CD8-positive, alpha-beta memory T cell (primary cell): ENCODE data around the gene ZNF446. TPM values are rescaled to one million over a fixed set of nuclear protein-coding genes. Genes with fewer than 3 reads are reported as not detected.
A peak's percentile ranks its signal among the peaks of the same experiment; 100 is the strongest.
"Not testable (repeated sequence)": the region's sequence is repeated elsewhere in the genome, so short reads cannot be mapped to it uniquely, and the experiment has no call there.

Source experiments
- CTCF ChIA-PET: fragments of 350-600 bp; sonication (Branson Sonifier 250); formaldehyde crosslinking; loops from one replicate; lab custom pipeline; 2021; ENCODE audit warnings: antibody characterized with exemption; lab: Charles Lee
- POLR2A ChIA-PET: fragments of 350-600 bp; sonication (Branson Sonifier 250); formaldehyde crosslinking; loops from one replicate; lab custom pipeline; 2021; ENCODE audit warnings: antibody characterized with exemption; lab: Charles Lee
- DNase-seq, 5 donors: peaks; one replicate each; pipeline versions ENCODE4 v3.0.0 to v3.0.0-alpha.2; 2020 to 2022; ENCODE audit warnings: mixed read lengths in 1 of 5
- H3K27ac ChIP-seq: one replicate; pipeline ENCODE4 v1.7.0; 2013; ENCODE audit warnings: low read depth, mild to moderate bottlenecking, low read length, moderate library complexity
- H3K27me3 ChIP-seq: 2 replicates; pipeline ENCODE4 v1.7.0; 2013; ENCODE audit warnings: low read length, mild to moderate bottlenecking; ENCODE audit not compliant: insufficient read depth, poor library complexity, severe bottlenecking
- H3K36me3 ChIP-seq: 2 replicates; pipeline ENCODE4 v1.7.0; 2013; ENCODE audit warnings: mild to moderate bottlenecking, low read length, moderate library complexity; ENCODE audit not compliant: insufficient read depth
- H3K4me1 ChIP-seq: 2 replicates; pipeline ENCODE4 v1.7.0; 2013; ENCODE audit warnings: mild to moderate bottlenecking, low read length, moderate library complexity; ENCODE audit not compliant: insufficient read depth
- H3K4me3 ChIP-seq: 2 replicates; pipeline ENCODE4 v1.7.0; 2013; ENCODE audit warnings: mild to moderate bottlenecking, low read length
- H3K9me3 ChIP-seq: 2 replicates; pipeline ENCODE4 v1.7.0; 2013; ENCODE audit warnings: mild to moderate bottlenecking, low read length
- H3K27ac Mint-ChIP-seq, 8 donors: one replicate each; pipeline ENCODE4 v1.8.0; 2020 to 2021; ENCODE audit warnings: mixed read lengths in 8 of 8, mild to moderate bottlenecking in 6 of 8, inconsistent platforms in 3 of 8, moderate library complexity in 3 of 8
- H3K27me3 Mint-ChIP-seq, 2 donors: one replicate each; pipeline ENCODE4 v1.8.0; 2020 to 2021; ENCODE audit warnings: mixed read lengths in 2 of 2, mild to moderate bottlenecking in 1 of 2, moderate library complexity in 1 of 2
- H3K36me3 Mint-ChIP-seq, 3 donors: one replicate each; pipeline ENCODE4 v1.8.0; 2020 to 2021; ENCODE audit warnings: mixed read lengths in 3 of 3, inconsistent platforms in 1 of 3, mild to moderate bottlenecking in 1 of 3
- H3K4me1 Mint-ChIP-seq, 3 donors: one replicate each; pipeline ENCODE4 v1.8.0; 2020 to 2021; ENCODE audit warnings: mixed read lengths in 3 of 3, inconsistent platforms in 1 of 3, mild to moderate bottlenecking in 1 of 3
- H3K4me3 Mint-ChIP-seq, 7 donors: one replicate each; pipeline ENCODE4 v1.8.0; 2020 to 2021; ENCODE audit warnings: mixed read lengths in 7 of 7, mild to moderate bottlenecking in 6 of 7, moderate library complexity in 4 of 7, inconsistent platforms in 2 of 7
- H3K9me3 Mint-ChIP-seq, 5 donors: one replicate each; pipeline ENCODE4 v1.8.0; 2020 to 2022; ENCODE audit warnings: mixed read lengths in 5 of 5, mild to moderate bottlenecking in 3 of 5, moderate library complexity in 2 of 5, inconsistent platforms in 1 of 5
- polyA plus RNA-seq: library from polyadenylated mRNA; unstranded; fragments of 300-500 nt; fragmentation: Illumina TruSeq; gene quantifications from one replicate; pipeline ENCODE4 v1.2.3, GENCODE V29; 2021
- total RNA-seq, 2 experiments: library from RNA; stranded (reverse); gene quantifications; one replicate each; pipeline ENCODE4 v1.2.3, GENCODE V29; 2021

ZNF446 gene
- total and polyA plus RNA-seq, 3 experiments from 2014 or later: 3.8 to 7.2 (median 5.9) TPM

DNA sequence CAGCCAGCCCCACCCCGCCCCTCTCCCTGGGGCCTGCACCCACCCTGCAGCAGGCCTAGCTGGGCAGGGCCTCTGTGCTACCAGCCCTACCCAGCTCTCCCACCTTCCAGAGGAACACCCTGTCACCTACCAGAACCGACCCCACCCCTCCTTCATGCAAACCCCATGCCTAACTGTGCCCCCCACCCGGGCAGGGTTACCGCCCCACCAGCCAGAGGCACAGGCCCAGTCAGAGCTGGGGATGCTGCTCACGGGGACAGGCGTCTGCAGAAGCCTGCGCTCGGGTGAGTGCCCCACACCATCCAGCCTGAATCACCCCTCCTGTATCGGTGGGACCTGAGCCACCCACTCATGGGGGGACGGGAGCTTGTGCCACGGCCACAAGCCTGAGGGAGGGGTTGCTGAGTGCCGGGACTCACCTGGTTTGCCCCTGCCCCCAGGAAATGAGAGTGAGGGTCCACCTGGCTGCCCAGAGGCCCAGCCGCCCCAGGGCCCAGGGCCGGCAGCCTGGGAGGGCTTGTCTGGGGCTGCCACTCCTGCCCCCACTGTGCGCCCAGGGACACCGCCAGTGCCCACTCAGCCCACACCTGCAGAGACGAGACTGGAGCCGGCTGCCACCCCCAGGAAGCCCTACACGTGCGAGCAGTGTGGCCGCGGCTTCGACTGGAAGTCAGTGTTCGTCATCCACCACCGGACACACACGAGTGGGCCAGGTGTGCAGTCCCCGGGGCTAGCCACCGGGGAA lies 3.8 kb downstream of the ZNF446 start:
- H3K9me3 Mint-ChIP-seq: no peaks in the 10 kb centered on the region
- H3K27me3 Mint-ChIP-seq: no peaks in the 10 kb centered on the region
- peaks cover 14 to 20% (median 19%) of the 10 kb centered on the region in 3 donors for H3K4me1 Mint-ChIP-seq
- H3K27ac Mint-ChIP-seq: no peak overlapping the region
- ChIA-PET CTCF (no interaction called here), POLR2A (no interaction called here)
- Histone ChIP-seq H3K27ac (no peak overlapping the region), H3K4me1 (peaks cover 14% of the 10 kb centered on the region), H3K9me3 (no peaks in the 10 kb centered on the region), H3K4me3 (no peak overlapping the region), H3K27me3 (no peaks in the 10 kb centered on the region), H3K36me3 (no peaks in the 10 kb centered on the region)
- DNase-seq: no peak
- no peak overlapping the region for H3K4me3 Mint-ChIP-seq
- peaks cover 0 to 15% (median 3%) of the 10 kb centered on the region in 3 donors for H3K36me3 Mint-ChIP-seq

DNA sequence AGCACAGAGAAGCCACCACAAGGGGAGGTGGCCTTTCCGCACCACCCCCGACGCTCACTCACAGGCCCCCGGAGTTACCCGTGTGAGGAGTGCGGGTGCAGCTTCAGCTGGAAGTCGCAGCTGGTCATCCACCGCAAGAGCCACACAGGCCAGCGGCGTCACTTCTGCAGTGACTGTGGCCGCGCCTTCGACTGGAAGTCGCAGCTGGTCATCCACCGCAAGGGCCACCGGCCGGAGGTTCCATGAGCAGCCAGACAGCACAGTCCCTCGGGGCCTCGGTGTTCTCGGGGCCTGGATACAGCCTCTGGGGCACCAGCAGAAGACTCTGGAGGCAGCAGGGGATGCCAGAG lies 4.3 kb downstream of the ZNF446 start:
- Histone ChIP-seq H3K36me3 (no peaks in the 10 kb centered on the region), H3K27ac (no peak overlapping the region), H3K27me3 (no peaks in the 10 kb centered on the region), H3K4me1 (peaks cover 8% of the 10 kb centered on the region), H3K9me3 (no peaks in the 10 kb centered on the region), H3K4me3 (no peak overlapping the region)
- peaks cover 9 to 15% (median 13%) of the 10 kb centered on the region in 3 donors for H3K4me1 Mint-ChIP-seq
- no peaks in the 10 kb centered on the region for H3K9me3 Mint-ChIP-seq
- no peak overlapping the region for H3K4me3 Mint-ChIP-seq
- ChIA-PET CTCF (no interaction called here), POLR2A (no interaction called here)
- H3K27me3 Mint-ChIP-seq: no peaks in the 10 kb centered on the region
- H3K27ac Mint-ChIP-seq: no peak overlapping the region
- peaks cover 0 to 15% (median 3%) of the 10 kb centered on the region in 3 donors for H3K36me3 Mint-ChIP-seq
- DNase-seq: no peak

DNA sequence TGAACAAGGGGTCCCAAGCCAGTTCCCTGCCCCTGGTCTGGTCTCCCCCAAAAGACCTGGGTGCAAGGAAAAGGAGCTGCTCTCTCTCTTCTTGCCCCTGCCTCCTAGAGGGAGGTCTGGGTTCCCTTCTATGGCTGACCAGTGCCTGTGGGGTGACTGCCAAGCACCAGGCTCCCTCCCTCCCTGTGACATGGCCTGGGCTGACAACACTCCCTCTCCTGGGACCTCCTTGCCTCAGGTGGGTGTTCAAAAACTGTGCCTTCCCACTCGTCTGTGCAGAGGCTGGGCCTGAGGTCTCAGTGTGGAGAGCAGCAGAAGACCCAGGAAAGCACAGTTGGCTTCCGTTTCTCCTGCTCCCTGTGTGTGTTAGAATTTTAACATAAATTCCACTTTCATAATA lies 4.7 kb downstream of the ZNF446 start:
- H3K9me3 ChIP-seq: no peaks in the 10 kb centered on the region
- Mint-ChIP-seq H3K27ac (peak overlapping the region in 1 of 8 donors; percentile 75), H3K36me3 (peaks cover 0 to 13% (median 3%) of the 10 kb centered on the region in 3 donors), H3K9me3 (no peaks in the 10 kb centered on the region), H3K4me1 (peaks cover 8 to 11% (median 10%) of the 10 kb centered on the region in 3 donors), H3K4me3 (no peak overlapping the region), H3K27me3 (no peaks in the 10 kb centered on the region)
- H3K27me3 ChIP-seq: no peaks in the 10 kb centered on the region
- no peak overlapping the region for H3K27ac ChIP-seq
- POLR2A ChIA-PET: no interaction called here
- no peak overlapping the region for H3K4me3 ChIP-seq
- no peak for DNase-seq
- CTCF ChIA-PET: no interaction called here
- no peaks in the 10 kb centered on the region for H3K36me3 ChIP-seq
- peaks cover 8% of the 10 kb centered on the region for H3K4me1 ChIP-seq

DNA sequence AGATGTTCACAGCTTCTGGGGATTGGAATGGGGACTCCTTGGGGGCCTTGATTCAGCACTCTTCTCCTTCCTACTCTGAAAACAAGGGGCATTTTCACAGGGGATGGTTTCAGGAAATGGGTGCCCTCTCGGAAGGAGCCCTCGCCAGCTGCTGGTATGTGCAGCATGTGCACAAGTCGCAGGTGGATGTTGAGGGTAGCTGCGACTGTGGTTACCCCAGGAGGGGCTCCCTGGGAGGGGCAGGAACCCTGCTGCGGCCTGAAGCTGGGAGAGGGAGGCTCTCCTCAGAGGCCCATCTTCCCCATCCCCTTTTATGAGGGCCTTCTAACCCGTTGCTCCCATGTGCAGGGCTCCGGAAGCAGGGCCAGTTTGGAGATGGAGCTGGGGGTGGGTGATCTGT lies 6.2 kb downstream of the ZNF446 start:
- ChIA-PET CTCF (interaction anchor here (1.3 kb wide), 1 partner anchor 99 kb away, joined by 4 read pairs; no protein-coding TSS in a partner anchor), POLR2A (no interaction called here)
- peaks cover 0 to 9% (median 3%) of the 10 kb centered on the region in 3 donors for H3K36me3 Mint-ChIP-seq
- no peak for DNase-seq
- no peaks in the 10 kb centered on the region for H3K9me3 ChIP-seq
- no peaks in the 10 kb centered on the region for H3K4me1 ChIP-seq
- H3K4me3 Mint-ChIP-seq: no peak overlapping the region
- no peak overlapping the region for H3K27ac Mint-ChIP-seq
- H3K4me3 ChIP-seq: no peak overlapping the region
- H3K27me3 ChIP-seq: no peaks in the 10 kb centered on the region
- no peaks in the 10 kb centered on the region for H3K27me3 Mint-ChIP-seq
- no peaks in the 10 kb centered on the region for H3K36me3 ChIP-seq
- H3K27ac ChIP-seq: no peak overlapping the region
- no peaks in the 10 kb centered on the region for H3K9me3 Mint-ChIP-seq
- peaks cover 0 to 2% (median 0%) of the 10 kb centered on the region in 3 donors for H3K4me1 Mint-ChIP-seq

DNA sequence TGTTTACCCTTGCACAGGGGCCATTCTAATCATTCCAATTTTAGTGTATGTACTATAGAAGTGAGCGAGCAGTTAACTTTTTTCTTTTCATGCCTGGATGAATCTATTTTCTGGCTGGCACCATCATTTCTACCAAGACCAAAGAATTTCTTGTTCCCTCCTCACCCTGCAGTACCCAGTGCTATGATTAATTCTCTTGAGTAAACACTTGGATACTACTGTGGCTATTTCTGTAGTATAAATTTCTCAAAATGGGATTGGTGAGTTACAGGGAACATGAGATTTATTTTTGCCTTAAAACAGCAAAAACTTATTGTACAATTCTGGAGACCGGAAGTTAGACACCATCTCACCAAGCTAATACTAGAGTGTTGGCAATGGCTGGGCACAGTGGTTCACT lies 7.6 kb downstream of the ZNF446 start:
- H3K4me3 ChIP-seq: no peak overlapping the region
- no peak overlapping the region for H3K4me3 Mint-ChIP-seq
- H3K36me3 Mint-ChIP-seq: peaks cover 0 to 9% (median 3%) of the 10 kb centered on the region in 3 donors
- H3K27ac Mint-ChIP-seq: no peak overlapping the region
- no peaks in the 10 kb centered on the region for H3K9me3 Mint-ChIP-seq
- H3K27me3 ChIP-seq: no peaks in the 10 kb centered on the region
- CTCF ChIA-PET: no interaction called here
- no peak for DNase-seq
- H3K27ac ChIP-seq: no peak overlapping the region
- no peaks in the 10 kb centered on the region for H3K27me3 Mint-ChIP-seq
- H3K4me1 Mint-ChIP-seq: peaks cover 0 to 2% (median 1%) of the 10 kb centered on the region in 3 donors
- POLR2A ChIA-PET: interaction anchor here (0.6 kb wide), 1 partner anchor 90 kb away, joined by 10 read pairs; no protein-coding TSS in a partner anchor
- no peaks in the 10 kb centered on the region for H3K9me3 ChIP-seq
- no peaks in the 10 kb centered on the region for H3K4me1 ChIP-seq
- H3K36me3 ChIP-seq: no peaks in the 10 kb centered on the region

DNA sequence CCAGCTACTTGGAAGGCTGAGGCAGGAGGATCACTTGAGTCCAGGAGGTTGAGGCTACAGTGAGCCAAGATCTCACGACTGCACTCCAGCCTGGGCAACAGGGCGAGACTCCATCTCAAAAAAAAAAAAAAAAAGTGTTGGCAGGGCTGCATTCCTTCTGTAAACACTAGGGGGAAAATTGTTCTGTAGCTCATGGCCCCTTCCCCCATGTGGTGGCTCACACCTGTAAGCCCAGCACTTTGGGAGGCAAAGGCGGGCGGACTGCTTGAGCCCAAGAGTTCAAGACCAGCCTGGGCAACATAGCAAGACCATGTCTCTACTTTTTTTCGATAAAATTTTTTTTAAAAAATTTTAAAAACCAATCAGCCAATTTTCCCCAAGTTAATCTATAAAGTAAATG lies 8.2 kb downstream of the ZNF446 start:
- H3K4me1 ChIP-seq, H3K27me3 Mint-ChIP-seq, H3K36me3 ChIP-seq, H3K36me3 Mint-ChIP-seq, DNase-seq, H3K27me3 ChIP-seq, CTCF ChIA-PET, H3K9me3 Mint-ChIP-seq, H3K4me3 Mint-ChIP-seq, H3K4me3 ChIP-seq, H3K9me3 ChIP-seq, H3K4me1 Mint-ChIP-seq, H3K27ac Mint-ChIP-seq, POLR2A ChIA-PET, H3K27ac ChIP-seq: not testable (repeated sequence)

DNA sequence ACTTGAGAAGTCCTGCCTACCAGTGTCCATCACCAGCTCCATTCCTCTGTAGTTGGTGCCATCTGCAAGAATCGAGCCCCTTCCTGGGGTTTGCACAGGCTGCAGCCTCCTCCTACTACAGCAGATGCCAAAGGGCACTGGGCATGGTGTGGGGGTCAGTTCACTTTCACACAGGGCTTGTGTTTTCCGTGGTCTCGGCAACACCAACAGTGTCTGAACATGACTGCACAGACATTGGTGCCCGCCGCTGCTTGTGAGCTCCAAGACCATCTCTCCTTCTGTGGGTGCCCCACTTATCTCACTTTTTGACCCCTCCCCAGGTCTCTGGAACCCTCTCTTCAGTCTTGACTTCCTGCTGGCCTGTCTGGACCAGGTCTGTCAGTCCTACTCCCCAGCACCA lies 15.2 kb downstream of the ZNF446 start:
- H3K27me3 Mint-ChIP-seq: no peaks in the 10 kb centered on the region
- Histone ChIP-seq H3K27ac (no peak overlapping the region), H3K4me1 (no peaks in the 10 kb centered on the region), H3K36me3 (no peaks in the 10 kb centered on the region), H3K4me3 (no peak overlapping the region), H3K9me3 (no peaks in the 10 kb centered on the region), H3K27me3 (no peaks in the 10 kb centered on the region)
- no peaks in the 10 kb centered on the region for H3K9me3 Mint-ChIP-seq
- H3K36me3 Mint-ChIP-seq: peaks cover 0 to 2% (median 0%) of the 10 kb centered on the region in 3 donors
- no peak overlapping the region for H3K4me3 Mint-ChIP-seq
- CTCF ChIA-PET: no interaction called here
- H3K27ac Mint-ChIP-seq: peak overlapping the region in 1 of 8 donors; percentile 21
- POLR2A ChIA-PET: no interaction called here
- H3K4me1 Mint-ChIP-seq: peaks cover 0 to 7% (median 0%) of the 10 kb centered on the region in 3 donors
- no peak for DNase-seq

DNA sequence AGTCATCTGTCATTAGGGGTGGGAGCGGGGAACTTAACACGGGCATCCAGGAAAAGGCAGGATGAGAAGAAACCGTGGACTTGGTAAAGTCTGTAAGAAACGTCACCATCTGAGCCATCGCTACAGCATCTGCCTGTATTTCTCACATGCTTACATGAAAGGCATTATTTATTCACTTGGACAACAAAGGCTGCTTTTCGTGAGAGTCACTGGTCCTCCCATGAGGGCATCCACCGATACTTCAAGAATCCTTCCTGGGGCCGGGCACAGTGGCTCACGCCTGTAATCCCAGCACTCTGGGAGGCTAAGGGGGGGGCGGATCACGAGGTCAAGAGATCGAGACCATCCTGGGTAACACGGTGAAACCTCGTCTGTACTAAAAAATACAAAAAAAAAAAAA lies 16.1 kb downstream of the ZNF446 start:
- H3K4me3 ChIP-seq: no peak overlapping the region
- H3K9me3 Mint-ChIP-seq: no peaks in the 10 kb centered on the region
- ChIA-PET CTCF (no interaction called here), POLR2A (no interaction called here)
- no peak overlapping the region for H3K4me3 Mint-ChIP-seq
- DNase-seq: no peak
- peak overlapping the region in 1 of 8 donors; percentile 39 for H3K27ac Mint-ChIP-seq
- H3K4me1 Mint-ChIP-seq: peaks cover 5 to 14% (median 6%) of the 10 kb centered on the region in 3 donors
- no peaks in the 10 kb centered on the region for H3K27me3 ChIP-seq
- H3K9me3 ChIP-seq: no peaks in the 10 kb centered on the region
- H3K27me3 Mint-ChIP-seq: no peaks in the 10 kb centered on the region
- peaks cover under 1% of the 10 kb centered on the region for H3K4me1 ChIP-seq
- no peak overlapping the region for H3K27ac ChIP-seq
- no peaks in the 10 kb centered on the region for H3K36me3 ChIP-seq
- H3K36me3 Mint-ChIP-seq: peaks cover 0 to 2% (median 0%) of the 10 kb centered on the region in 3 donors
